AG04450 (cell line): ENCODE measurements around the gene GPR15. TPM values are rescaled to one million over a fixed set of nuclear protein-coding genes. Genes with fewer than 3 reads are reported as not detected.
A peak's percentile ranks its signal among the peaks of the same experiment; 100 is the strongest.

Experiments used
- CTCF ChIA-PET: fragments of 300-600, 350-600 bp; formaldehyde crosslinking; extraction: SDS; loops from one replicate; lab custom pipeline; 2022; ENCODE audit warnings: antibody characterized with exemption, inconsistent platforms; lab: Charles Lee
- POLR2A ChIA-PET: fragments of 350-600 bp; formaldehyde crosslinking; extraction: SDS; loops from one replicate; lab custom pipeline; 2021; ENCODE audit warnings: antibody characterized with exemption, inconsistent platforms; lab: Yijun Ruan, JAX
- DNase-seq: peaks from one replicate; pipeline ENCODE4 v3.0.0-alpha.2; 2011; ENCODE audit warnings: low read depth, low spot score
- H3K27ac ChIP-seq: one replicate; pipeline ENCODE4 v1.5.1; 2012; ENCODE audit warnings: low read depth, low read length, control low read depth
- H3K27me3 ChIP-seq: one replicate; pipeline ENCODE4 v1.6.0; 2012; ENCODE audit warnings: low read length; ENCODE audit not compliant: control insufficient read depth, insufficient read depth
- H3K4me3 ChIP-seq: 2 replicates; pipeline ENCODE4 v1.5.1; 2011; ENCODE audit warnings: mild to moderate bottlenecking, low read depth, low read length, control low read depth
- H3K9me3 ChIP-seq: 2 replicates; pipeline ENCODE4 v1.5.1; 2012; ENCODE audit warnings: low read length; ENCODE audit not compliant: control insufficient read depth, insufficient read depth
- CTCF ChIP-seq: IDR thresholded peaks from 2 replicates; pipeline ENCODE4 v1.5.1; 2011; ENCODE audit warnings: low read depth, low read length, control low read depth, inconsistent platforms
- polyA plus RNA-seq: library from polyadenylated mRNA; depleted of rRNA; stranded (reverse); fragments of >200 nt; gene quantifications from 2 replicates; pipeline ENCODE4 v1.2.3, GENCODE V29; 2011

The GPR15 gene
- polyA plus RNA-seq, 1 experiment = not detected

- Histone ChIP-seq H3K4me3 (no peak overlapping the region), H3K27ac (no peak overlapping the region), H3K27me3 (no peaks in the 10 kb centered on the region), H3K9me3 (no peaks in the 10 kb centered on the region)
- POLR2A ChIA-PET = interaction anchor here (0.6 kb wide), 1 partner anchor 16 kb away, joined by 6 read pairs; no protein-coding TSS in a partner anchor
- DNase-seq = no peak
- CTCF ChIA-PET = no interaction called here
- TF ChIP-seq CTCF = no peak
Observed at GRCh38 chr3:98565843-98566242, 34.1 kb downstream of the GPR15 start.

- Histone ChIP-seq H3K27me3 (no peaks in the 10 kb centered on the region), H3K27ac (no peak overlapping the region), H3K4me3 (no peak overlapping the region), H3K9me3 (no peaks in the 10 kb centered on the region)
- no peak for TF ChIP-seq CTCF
- no peak for DNase-seq
- ChIA-PET POLR2A (no interaction called here), CTCF (no interaction called here)
Observed at GRCh38 chr3:98567666-98568270, 36.0 kb downstream of the GPR15 start.

GRCh38 chr3:98568402-98568801 is 36.6 kb downstream of the GPR15 start:
- DNase-seq = no peak
- ChIA-PET POLR2A (no interaction called here), CTCF (no interaction called here)
- H3K27me3 ChIP-seq = no peaks in the 10 kb centered on the region
- no peak overlapping the region for H3K4me3 ChIP-seq
- no peak for TF ChIP-seq CTCF
- no peak overlapping the region for H3K27ac ChIP-seq
- H3K9me3 ChIP-seq = no peaks in the 10 kb centered on the region

- POLR2A ChIA-PET = no interaction called here
- no peaks in the 10 kb centered on the region for H3K27me3 ChIP-seq
- H3K9me3 ChIP-seq = no peaks in the 10 kb centered on the region
- no peak overlapping the region for H3K27ac ChIP-seq
- TF ChIP-seq CTCF = peak; percentile 62
- no peak overlapping the region for H3K4me3 ChIP-seq
- no peak for DNase-seq
- CTCF ChIA-PET = interaction anchor here (0.8 to 2.6 kb wide), 6 partner anchors 14 to 535 kb away, joined by 3 to 11 read pairs (median 3); no protein-coding TSS in a partner anchor
Observed at GRCh38 chr3:98573181-98573728, 41.5 kb downstream of the GPR15 start.

GRCh38 chr3:98574132-98574531 is 42.4 kb downstream of the GPR15 start:
- no peak overlapping the region for H3K27ac ChIP-seq
- no peaks in the 10 kb centered on the region for H3K9me3 ChIP-seq
- no peak for TF ChIP-seq CTCF
- H3K27me3 ChIP-seq = no peaks in the 10 kb centered on the region
- no peak overlapping the region for H3K4me3 ChIP-seq
- CTCF ChIA-PET = interaction anchor here (0.7 to 2.6 kb wide), 6 partner anchors 11 to 536 kb away, joined by 3 to 11 read pairs (median 3); no protein-coding TSS in a partner anchor
- POLR2A ChIA-PET = no interaction called here
- DNase-seq = no peak
